Measurements from ENCODE around the gene ERVW-1. TPM values are rescaled to one million over a fixed set of nuclear protein-coding genes. Genes with fewer than 3 reads are reported as not detected.
A peak's percentile ranks its signal among the peaks of the same experiment; 100 is the strongest.

The ERVW-1 gene
- total and polyA plus RNA-seq, 2 of the 13 experiments (the other 11 are each of a cell fraction or from before 2014, with no cell fraction given): not detected

- peak; percentile 86 for TF ChIP-seq UBTF (CRISPR knock-in tag; IDR thresholded peaks at IDR 0.05)
- TF ChIP-seq GPN1 (CRISPR knock-in tag; IDR thresholded peaks at IDR 0.05; ENCODE audit: borderline replicate concordance): no peak
- TF ChIP-seq MXD1 (CRISPR knock-in tag; IDR thresholded peaks at IDR 0.05): peak; percentile 75
- TF ChIP-seq ARNT (IDR thresholded peaks at IDR 0.05): no peak
- 0 out of 2 replicates have a peak, but pooled peaks have one; percentile 72 for TF ChIP-seq TP53 (CRISPR knock-in tag; conservative IDR thresholded peaks at IDR 0.05)
- 0 out of 2 replicates have a peak, but pooled peaks have one; percentile 53 for TF ChIP-seq PBX3 (CRISPR knock-in tag; IDR thresholded peaks at IDR 0.05; ENCODE audit: borderline replicate concordance)
- TF ChIP-seq ZNF3 (CRISPR knock-in tag; IDR thresholded peaks at IDR 0.05): no peak
- no peak for TF ChIP-seq MAFG (CRISPR knock-in tag; IDR thresholded peaks at IDR 0.05)
- TF ChIP-seq KLF9 (CRISPR knock-in tag; IDR thresholded peaks at IDR 0.05; ENCODE audit: low read depth): no peak
- TF ChIP-seq ZNF512B (CRISPR knock-in tag; IDR thresholded peaks at IDR 0.05; ENCODE audit: borderline replicate concordance): no peak
- TF ChIP-seq ZNF7 (CRISPR knock-in tag; IDR thresholded peaks at IDR 0.05): no peak
- TF ChIP-seq ZSCAN20 (CRISPR knock-in tag; IDR thresholded peaks at IDR 0.05; ENCODE audit: borderline replicate concordance): peak; percentile 69; the same call in 1 of the 2 replicates
- no peak for TF ChIP-seq ZNF629 (CRISPR knock-in tag; conservative IDR thresholded peaks at IDR 0.05)
- no peak for TF ChIP-seq HOXA9 (CRISPR knock-in tag; IDR thresholded peaks at IDR 0.05; ENCODE audit: borderline replicate concordance)
- TF ChIP-seq ZNF331 (CRISPR knock-in tag; IDR thresholded peaks at IDR 0.05): peak; percentile 33; the same call in 1 of the 2 replicates
- peak; percentile 73; the same call in 1 of the 2 replicates for TF ChIP-seq ZNF605 (CRISPR knock-in tag; IDR thresholded peaks at IDR 0.05)
- TF ChIP-seq FOXC1 (CRISPR knock-in tag; IDR thresholded peaks at IDR 0.05; ENCODE audit: borderline replicate concordance): peak; percentile 58; the same call in 1 of the 2 replicates
- TF ChIP-seq AKAP8 (CRISPR knock-in tag; IDR thresholded peaks at IDR 0.05): no peak
- TF ChIP-seq ZNF160 (CRISPR knock-in tag; IDR thresholded peaks at IDR 0.05): no peak
- TF ChIP-seq ZNF709 (CRISPR knock-in tag; IDR thresholded peaks at IDR 0.05): peak; percentile 61; the same call in 1 of the 2 replicates
- no peak for TF ChIP-seq MZF1 (CRISPR knock-in tag; IDR thresholded peaks at IDR 0.05; ENCODE audit: borderline replicate concordance)
- peak; percentile 62; the same call in 1 of the 2 replicates for TF ChIP-seq ZNF691 (CRISPR knock-in tag; IDR thresholded peaks at IDR 0.05; ENCODE audit: borderline replicate concordance, low read depth)
Observed at GRCh38 chr7:92447345-92448204, 30.2 kb downstream of the ERVW-1 start, which contains the start of gene GATAD1 (continued).
